ENCODE data around the gene OSBPL8. TPM values are rescaled to one million over a fixed set of nuclear protein-coding genes. Genes with fewer than 3 reads are reported as not detected.

The OSBPL8 gene
- total and polyA plus RNA-seq, 2 of the 8 experiments (the other 6 are each of a cell fraction or from before 2014, with no cell fraction given) = 10.9 to 81.1 TPM

DNA sequence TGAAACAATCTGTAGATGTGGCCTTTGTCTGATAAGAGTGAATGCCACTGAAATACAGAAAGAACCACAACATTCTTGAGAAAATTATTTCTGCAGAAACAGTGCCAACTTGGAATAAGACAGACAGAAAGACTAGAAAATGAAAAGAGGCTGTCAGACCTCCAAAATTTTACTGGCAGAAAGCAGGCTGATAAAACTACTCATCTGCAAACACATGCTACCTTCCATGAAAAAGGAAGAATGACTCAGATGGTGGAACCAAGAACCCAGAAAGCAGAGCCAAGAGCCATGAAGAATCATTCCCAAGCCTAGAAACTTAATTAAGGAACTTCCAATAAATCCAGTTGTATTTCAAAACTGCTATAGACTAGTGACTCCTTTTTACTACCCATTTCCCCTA is 31.9 kb upstream of the OSBPL8 start (continued):
- TF ChIP-seq, protein P1, sequence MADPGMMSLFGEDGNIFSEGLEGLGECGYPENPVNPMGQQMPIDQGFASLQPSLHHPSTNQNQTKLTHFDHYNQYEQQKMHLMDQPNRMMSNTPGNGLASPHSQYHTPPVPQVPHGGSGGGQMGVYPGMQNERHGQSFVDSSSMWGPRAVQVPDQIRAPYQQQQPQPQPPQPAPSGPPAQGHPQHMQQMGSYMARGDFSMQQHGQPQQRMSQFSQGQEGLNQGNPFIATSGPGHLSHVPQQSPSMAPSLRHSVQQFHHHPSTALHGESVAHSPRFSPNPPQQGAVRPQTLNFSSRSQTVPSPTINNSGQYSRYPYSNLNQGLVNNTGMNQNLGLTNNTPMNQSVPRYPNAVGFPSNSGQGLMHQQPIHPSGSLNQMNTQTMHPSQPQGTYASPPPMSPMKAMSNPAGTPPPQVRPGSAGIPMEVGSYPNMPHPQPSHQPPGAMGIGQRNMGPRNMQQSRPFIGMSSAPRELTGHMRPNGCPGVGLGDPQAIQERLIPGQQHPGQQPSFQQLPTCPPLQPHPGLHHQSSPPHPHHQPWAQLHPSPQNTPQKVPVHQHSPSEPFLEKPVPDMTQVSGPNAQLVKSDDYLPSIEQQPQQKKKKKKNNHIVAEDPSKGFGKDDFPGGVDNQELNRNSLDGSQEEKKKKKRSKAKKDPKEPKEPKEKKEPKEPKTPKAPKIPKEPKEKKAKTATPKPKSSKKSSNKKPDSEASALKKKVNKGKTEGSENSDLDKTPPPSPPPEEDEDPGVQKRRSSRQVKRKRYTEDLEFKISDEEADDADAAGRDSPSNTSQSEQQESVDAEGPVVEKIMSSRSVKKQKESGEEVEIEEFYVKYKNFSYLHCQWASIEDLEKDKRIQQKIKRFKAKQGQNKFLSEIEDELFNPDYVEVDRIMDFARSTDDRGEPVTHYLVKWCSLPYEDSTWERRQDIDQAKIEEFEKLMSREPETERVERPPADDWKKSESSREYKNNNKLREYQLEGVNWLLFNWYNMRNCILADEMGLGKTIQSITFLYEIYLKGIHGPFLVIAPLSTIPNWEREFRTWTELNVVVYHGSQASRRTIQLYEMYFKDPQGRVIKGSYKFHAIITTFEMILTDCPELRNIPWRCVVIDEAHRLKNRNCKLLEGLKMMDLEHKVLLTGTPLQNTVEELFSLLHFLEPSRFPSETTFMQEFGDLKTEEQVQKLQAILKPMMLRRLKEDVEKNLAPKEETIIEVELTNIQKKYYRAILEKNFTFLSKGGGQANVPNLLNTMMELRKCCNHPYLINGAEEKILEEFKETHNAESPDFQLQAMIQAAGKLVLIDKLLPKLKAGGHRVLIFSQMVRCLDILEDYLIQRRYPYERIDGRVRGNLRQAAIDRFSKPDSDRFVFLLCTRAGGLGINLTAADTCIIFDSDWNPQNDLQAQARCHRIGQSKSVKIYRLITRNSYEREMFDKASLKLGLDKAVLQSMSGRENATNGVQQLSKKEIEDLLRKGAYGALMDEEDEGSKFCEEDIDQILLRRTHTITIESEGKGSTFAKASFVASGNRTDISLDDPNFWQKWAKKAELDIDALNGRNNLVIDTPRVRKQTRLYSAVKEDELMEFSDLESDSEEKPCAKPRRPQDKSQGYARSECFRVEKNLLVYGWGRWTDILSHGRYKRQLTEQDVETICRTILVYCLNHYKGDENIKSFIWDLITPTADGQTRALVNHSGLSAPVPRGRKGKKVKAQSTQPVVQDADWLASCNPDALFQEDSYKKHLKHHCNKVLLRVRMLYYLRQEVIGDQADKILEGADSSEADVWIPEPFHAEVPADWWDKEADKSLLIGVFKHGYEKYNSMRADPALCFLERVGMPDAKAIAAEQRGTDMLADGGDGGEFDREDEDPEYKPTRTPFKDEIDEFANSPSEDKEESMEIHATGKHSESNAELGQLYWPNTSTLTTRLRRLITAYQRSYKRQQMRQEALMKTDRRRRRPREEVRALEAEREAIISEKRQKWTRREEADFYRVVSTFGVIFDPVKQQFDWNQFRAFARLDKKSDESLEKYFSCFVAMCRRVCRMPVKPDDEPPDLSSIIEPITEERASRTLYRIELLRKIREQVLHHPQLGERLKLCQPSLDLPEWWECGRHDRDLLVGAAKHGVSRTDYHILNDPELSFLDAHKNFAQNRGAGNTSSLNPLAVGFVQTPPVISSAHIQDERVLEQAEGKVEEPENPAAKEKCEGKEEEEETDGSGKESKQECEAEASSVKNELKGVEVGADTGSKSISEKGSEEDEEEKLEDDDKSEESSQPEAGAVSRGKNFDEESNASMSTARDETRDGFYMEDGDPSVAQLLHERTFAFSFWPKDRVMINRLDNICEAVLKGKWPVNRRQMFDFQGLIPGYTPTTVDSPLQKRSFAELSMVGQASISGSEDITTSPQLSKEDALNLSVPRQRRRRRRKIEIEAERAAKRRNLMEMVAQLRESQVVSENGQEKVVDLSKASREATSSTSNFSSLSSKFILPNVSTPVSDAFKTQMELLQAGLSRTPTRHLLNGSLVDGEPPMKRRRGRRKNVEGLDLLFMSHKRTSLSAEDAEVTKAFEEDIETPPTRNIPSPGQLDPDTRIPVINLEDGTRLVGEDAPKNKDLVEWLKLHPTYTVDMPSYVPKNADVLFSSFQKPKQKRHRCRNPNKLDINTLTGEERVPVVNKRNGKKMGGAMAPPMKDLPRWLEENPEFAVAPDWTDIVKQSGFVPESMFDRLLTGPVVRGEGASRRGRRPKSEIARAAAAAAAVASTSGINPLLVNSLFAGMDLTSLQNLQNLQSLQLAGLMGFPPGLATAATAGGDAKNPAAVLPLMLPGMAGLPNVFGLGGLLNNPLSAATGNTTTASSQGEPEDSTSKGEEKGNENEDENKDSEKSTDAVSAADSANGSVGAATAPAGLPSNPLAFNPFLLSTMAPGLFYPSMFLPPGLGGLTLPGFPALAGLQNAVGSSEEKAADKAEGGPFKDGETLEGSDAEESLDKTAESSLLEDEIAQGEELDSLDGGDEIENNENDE (IDR thresholded peaks at IDR 0.05; ENCODE audit: insufficient replicate concordance, low read length) = no peak
- TF ChIP-seq, protein P2, sequence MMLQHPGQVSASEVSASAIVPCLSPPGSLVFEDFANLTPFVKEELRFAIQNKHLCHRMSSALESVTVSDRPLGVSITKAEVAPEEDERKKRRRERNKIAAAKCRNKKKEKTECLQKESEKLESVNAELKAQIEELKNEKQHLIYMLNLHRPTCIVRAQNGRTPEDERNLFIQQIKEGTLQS (IDR thresholded peaks at IDR 0.05; ENCODE audit: insufficient read depth, low read depth, low read length) = no peak
- TF ChIP-seq, protein P3, sequence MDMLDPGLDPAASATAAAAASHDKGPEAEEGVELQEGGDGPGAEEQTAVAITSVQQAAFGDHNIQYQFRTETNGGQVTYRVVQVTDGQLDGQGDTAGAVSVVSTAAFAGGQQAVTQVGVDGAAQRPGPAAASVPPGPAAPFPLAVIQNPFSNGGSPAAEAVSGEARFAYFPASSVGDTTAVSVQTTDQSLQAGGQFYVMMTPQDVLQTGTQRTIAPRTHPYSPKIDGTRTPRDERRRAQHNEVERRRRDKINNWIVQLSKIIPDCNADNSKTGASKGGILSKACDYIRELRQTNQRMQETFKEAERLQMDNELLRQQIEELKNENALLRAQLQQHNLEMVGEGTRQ (IDR thresholded peaks at IDR 0.05; ENCODE audit: low read length) = no peak
- TF ChIP-seq, protein P4, sequence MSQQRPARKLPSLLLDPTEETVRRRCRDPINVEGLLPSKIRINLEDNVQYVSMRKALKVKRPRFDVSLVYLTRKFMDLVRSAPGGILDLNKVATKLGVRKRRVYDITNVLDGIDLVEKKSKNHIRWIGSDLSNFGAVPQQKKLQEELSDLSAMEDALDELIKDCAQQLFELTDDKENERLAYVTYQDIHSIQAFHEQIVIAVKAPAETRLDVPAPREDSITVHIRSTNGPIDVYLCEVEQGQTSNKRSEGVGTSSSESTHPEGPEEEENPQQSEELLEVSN (IDR thresholded peaks at IDR 0.05) = no peak
- TF ChIP-seq CTBP2 (IDR thresholded peaks at IDR 0.05; ENCODE audit: borderline replicate concordance, insufficient read depth, insufficient read length, low read length) = no peak

Measured in H1 (cell line).